ENCODE data around the gene SLIT1.

The SLIT1 gene

DNA sequence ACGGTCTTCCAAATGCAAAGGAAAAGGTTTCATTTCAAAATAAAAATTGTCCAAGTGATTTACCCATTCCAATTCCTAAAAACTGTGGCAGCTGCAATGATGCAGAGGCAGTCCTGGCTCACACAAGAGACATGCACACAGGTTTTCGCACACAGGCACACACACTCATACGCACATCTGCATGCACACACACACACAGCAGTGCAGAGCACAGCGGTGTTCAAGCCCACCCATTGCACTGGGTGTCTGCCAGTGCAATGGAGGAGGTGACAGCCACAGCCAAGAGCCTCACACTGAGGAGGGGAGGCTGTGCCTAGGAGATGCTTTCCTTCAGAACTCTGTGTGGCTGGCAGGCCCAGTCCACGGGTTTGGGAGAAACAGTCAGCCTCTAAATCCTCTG is 123.7 kb downstream of the SLIT1 start:
- no peak for ATAC-seq
- no peaks in the 10 kb centered on the region for H3K9me3 Mint-ChIP-seq
- no peaks in the 10 kb centered on the region for H3K4me1 Mint-ChIP-seq
- DNase-seq: no peak
- peaks cover 4% of the 10 kb centered on the region for H3K27me3 Mint-ChIP-seq
- H3K4me3 Mint-ChIP-seq: no peak overlapping the region
- H3K27ac Mint-ChIP-seq: no peak overlapping the region
- H3K36me3 Mint-ChIP-seq (ENCODE audit: low read depth): no peaks in the 10 kb centered on the region

DNA sequence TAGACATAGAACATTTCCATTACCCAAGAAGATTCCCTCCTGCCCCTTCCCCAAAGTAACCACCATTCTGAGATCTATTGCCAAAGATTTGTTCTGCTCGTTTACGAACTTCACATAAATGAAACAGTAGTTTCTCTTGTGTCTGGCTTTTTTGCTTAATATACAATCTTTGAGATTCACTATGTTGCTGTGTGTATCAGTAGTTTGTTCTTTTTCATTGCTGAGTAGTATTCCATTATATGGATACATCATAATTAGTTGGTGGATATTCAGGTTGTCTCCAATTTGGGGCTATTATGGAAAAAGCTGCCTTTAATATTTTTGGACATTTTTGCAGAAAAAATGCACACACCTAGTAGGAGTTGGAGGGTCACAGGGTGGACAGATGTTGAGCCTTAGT is 124.3 kb downstream of the SLIT1 start:
- Mint-ChIP-seq H3K27me3 (peaks cover 4% of the 10 kb centered on the region), H3K4me1 (no peaks in the 10 kb centered on the region), H3K36me3 (ENCODE audit: low read depth) (no peaks in the 10 kb centered on the region), H3K27ac (no peak overlapping the region), H3K4me3 (no peak overlapping the region), H3K9me3 (no peaks in the 10 kb centered on the region)
- DNase-seq (no peak), ATAC-seq (no peak)

DNA sequence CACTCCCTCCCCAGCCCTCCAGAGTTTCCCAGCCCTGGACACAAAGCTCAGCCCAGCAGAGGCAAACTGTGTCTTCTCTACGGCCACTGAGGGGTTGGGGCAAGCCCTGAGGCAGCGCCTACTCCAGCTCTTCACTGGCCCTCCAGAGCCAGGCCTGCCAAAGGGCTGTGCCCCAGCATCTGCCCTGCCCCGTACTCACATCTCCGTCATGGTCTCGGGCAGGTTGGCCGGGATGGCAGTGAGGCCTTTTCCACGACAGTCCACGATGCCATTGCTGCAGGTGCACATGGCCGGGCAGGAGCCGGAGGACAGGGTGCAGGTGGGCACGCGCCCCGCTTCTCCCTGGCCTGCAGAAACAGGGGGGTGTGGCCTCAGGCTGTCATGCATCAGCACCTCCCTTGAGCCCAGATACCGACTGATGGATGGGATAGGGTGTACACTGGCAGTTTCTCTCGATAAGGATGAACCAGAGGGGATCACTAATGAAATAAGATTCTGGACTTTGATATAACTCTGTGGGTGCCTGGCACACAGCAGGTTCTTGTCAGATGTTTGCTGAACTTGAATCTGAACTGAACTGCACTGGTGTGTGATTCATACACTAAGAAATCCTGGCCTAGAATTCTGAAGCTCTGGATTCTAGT is 125.2 kb downstream of the SLIT1 start:
- Mint-ChIP-seq H3K4me1 (no peaks in the 10 kb centered on the region), H3K27ac (no peak overlapping the region), H3K27me3 (peaks cover 4% of the 10 kb centered on the region), H3K9me3 (no peaks in the 10 kb centered on the region), H3K4me3 (no peak overlapping the region), H3K36me3 (ENCODE audit: low read depth) (no peaks in the 10 kb centered on the region)
- ATAC-seq: no peak
- DNase-seq: no peak

DNA sequence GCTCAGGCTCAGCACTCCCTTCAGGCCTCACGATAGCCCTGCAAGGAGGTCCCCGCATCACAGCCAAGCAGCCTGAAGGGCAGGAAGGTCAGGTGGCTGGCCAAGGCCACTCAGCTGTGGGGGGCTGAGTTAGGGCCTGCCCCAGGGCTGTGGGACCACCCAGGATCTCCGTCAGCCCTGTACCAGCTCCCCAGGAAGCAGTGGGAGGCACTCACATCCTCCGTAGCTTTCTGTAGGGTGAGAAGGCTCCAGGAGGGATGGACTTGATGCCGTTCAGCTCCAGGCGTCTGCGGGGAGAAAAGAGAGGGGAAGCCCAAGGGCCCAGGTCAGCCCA is 125.9 kb downstream of the SLIT1 start:
- DNase-seq (no peak), ATAC-seq (no peak)
- Mint-ChIP-seq H3K27ac (no peak overlapping the region), H3K4me3 (no peak overlapping the region), H3K36me3 (ENCODE audit: low read depth) (no peaks in the 10 kb centered on the region), H3K4me1 (no peaks in the 10 kb centered on the region), H3K27me3 (peaks cover 4% of the 10 kb centered on the region), H3K9me3 (no peaks in the 10 kb centered on the region)

DNA sequence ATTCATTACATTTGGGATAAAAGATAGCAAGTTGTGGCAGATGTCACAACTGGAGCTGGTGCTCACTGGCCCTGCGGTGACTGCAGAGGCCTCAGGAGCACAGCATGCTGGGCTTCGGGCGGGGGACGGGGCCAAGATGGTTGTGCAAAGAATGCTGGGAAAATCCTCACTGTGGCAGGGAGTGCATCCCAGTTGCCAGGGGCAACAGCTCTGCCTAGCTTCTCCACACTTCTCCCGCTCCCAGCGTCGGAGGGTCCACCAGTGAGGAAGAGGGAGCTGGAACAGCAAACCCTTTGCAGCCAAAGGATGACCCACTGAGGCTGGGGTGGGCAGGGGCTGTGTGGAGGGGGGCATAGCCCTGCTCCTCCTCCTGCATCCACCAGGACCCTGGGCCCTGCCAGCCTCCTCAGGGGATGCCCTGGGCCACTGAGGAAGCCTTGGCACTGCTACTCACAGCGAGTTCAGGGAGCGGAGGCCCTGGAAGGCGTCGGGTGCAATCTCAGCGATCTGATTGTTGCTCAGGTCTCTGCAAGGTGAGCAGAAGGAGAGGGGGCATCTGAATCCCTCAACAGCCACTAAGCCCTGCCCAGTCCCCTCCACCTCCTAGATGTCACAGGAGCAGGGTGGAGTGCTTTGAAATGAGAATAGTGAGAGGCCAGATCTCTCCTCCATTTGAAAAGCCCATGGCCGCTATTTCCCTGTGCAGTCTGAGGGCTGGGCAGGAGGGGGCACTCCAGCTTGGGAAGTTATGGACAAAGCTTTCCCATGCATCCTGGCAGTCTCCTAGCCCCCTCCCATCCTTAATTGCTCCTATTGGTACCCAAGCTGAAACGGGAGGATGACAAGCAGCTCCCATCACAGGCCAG is 126.5 kb downstream of the SLIT1 start:
- DNase-seq: no peak
- H3K36me3 Mint-ChIP-seq (ENCODE audit: low read depth): no peaks in the 10 kb centered on the region
- H3K27me3 Mint-ChIP-seq: peaks cover 3% of the 10 kb centered on the region
- ATAC-seq: no peak
- H3K4me1 Mint-ChIP-seq: no peaks in the 10 kb centered on the region
- no peaks in the 10 kb centered on the region for H3K9me3 Mint-ChIP-seq
- H3K27ac Mint-ChIP-seq: no peak overlapping the region
- no peak overlapping the region for H3K4me3 Mint-ChIP-seq

DNA sequence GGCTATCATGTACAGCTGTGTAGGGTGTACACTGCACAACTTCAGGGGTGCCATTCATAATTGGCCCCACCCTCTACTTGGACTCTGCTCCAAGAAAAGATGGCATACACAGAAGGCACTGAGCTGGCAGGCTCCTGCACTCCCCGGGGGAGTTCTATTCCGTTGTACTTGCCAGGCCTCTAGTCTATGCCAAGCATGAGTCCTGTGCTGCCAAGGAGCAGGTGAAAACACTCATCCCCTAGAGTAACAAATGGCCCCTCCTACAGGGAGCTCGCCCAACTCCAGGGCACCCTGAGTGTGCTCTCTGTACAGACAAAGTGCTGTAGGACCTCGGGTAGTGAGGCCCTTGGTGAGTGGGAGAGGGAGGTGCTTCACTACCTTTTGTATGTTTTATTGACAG is 127.2 kb downstream of the SLIT1 start:
- no peaks in the 10 kb centered on the region for H3K36me3 Mint-ChIP-seq (ENCODE audit: low read depth)
- DNase-seq (no peak), ATAC-seq (no peak)
- H3K27me3 Mint-ChIP-seq: peaks cover 3% of the 10 kb centered on the region
- no peaks in the 10 kb centered on the region for H3K4me1 Mint-ChIP-seq
- H3K4me3 Mint-ChIP-seq: no peak overlapping the region
- no peak overlapping the region for H3K27ac Mint-ChIP-seq
- no peaks in the 10 kb centered on the region for H3K9me3 Mint-ChIP-seq

DNA sequence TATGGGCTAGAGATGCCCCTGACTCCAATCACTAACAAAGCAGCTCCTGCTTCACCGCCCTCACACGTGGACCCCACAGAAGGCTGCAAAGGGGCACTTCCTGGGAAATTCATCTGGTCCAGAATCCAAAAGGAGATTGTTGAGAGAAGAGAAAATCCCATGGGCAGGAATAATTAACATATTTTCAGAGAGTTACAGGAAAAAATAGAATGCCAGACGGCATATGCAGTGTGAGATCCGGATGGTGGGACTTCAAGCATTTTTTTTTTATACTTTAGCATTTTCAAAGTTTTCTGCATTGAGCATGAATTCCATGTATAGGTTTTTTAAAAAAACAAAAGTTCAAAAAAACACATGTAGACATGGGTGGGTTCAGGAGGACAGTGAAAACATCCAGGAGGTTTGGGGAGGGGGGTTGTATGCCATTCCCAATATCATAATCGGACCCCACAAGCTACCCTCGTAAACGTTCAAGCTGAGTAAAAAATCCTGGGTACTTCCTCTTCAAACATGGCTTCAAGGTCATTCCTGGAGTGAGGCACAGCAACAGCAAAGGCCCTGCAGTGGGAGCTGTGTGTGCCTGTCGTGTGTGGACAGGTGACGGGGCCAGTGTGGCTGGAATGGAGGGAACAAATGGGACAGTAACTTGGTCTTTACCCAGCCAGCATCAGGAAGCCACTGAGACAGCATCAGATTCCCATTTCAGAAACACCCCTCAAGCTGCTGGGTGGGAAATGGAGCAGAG is 128.1 kb downstream of the SLIT1 start:
- no peaks in the 10 kb centered on the region for H3K9me3 Mint-ChIP-seq
- no peaks in the 10 kb centered on the region for H3K4me1 Mint-ChIP-seq
- no peak overlapping the region for H3K4me3 Mint-ChIP-seq
- ATAC-seq (no peak), DNase-seq (no peak)
- no peak overlapping the region for H3K27ac Mint-ChIP-seq
- H3K27me3 Mint-ChIP-seq: peaks cover under 1% of the 10 kb centered on the region
- no peaks in the 10 kb centered on the region for H3K36me3 Mint-ChIP-seq (ENCODE audit: low read depth)

DNA sequence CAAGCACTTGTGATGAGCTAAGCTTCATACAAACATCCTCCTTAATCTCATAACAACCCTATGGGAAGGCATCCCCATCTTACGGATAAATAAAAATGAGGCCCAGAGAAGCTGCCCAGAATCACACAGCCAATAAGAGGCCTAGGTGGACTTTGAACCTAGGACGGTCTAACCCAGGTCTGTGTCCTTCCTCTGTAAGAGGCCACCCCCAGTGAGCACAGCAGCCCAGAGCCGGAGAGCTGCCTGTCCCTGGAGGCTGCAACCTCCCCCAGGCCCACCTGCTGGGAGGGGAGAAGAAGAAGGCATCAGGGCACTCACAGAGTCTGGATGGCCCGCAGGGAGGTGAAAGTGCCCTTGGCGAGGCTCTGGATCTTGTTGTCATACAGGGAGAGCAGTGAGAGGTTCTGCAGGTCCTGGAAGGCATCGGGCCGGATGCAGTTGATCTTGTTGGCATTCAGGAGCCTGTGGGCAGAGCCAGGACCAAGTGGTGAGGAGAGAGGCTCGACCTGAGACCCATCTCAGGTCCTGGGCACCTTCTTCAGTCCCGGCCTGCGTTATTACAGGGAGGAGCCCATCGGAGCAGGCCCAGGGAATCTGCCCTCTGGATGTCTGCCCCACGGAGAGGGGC is 129.6 kb downstream of the SLIT1 start:
- Mint-ChIP-seq H3K36me3 (ENCODE audit: low read depth) (no peaks in the 10 kb centered on the region), H3K9me3 (peaks cover under 1% of the 10 kb centered on the region), H3K27ac (no peak overlapping the region), H3K4me1 (no peaks in the 10 kb centered on the region), H3K27me3 (peaks cover 8% of the 10 kb centered on the region), H3K4me3 (no peak overlapping the region)
- ATAC-seq: no peak
- no peak for DNase-seq

DNA sequence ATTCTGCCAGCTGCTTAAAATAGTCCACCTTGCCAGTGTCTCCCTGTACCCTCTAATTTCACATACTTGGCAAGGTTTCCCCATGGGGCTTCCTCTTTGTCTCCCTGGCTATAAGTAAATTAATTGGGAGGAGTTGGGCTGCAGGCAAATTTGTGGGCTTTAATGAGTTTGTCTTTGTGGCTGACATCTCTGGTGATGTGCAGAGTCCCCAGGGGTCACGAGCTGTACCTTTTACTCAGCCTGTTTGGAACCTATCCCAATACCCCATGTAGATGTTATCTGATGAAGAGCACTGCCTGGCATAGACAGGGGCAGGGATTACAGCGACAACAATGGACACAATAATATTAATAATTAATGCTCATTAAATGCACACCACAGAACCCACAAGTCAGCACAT is 132.5 kb downstream of the SLIT1 start:
- DNase-seq: no peak
- peaks cover 7% of the 10 kb centered on the region for H3K9me3 Mint-ChIP-seq
- no peak overlapping the region for H3K27ac Mint-ChIP-seq
- peaks cover 18% of the 10 kb centered on the region for H3K27me3 Mint-ChIP-seq
- no peak overlapping the region for H3K4me3 Mint-ChIP-seq
- no peaks in the 10 kb centered on the region for H3K36me3 Mint-ChIP-seq (ENCODE audit: low read depth)
- H3K4me1 Mint-ChIP-seq: peaks cover 6% of the 10 kb centered on the region
- no peak for ATAC-seq

DNA sequence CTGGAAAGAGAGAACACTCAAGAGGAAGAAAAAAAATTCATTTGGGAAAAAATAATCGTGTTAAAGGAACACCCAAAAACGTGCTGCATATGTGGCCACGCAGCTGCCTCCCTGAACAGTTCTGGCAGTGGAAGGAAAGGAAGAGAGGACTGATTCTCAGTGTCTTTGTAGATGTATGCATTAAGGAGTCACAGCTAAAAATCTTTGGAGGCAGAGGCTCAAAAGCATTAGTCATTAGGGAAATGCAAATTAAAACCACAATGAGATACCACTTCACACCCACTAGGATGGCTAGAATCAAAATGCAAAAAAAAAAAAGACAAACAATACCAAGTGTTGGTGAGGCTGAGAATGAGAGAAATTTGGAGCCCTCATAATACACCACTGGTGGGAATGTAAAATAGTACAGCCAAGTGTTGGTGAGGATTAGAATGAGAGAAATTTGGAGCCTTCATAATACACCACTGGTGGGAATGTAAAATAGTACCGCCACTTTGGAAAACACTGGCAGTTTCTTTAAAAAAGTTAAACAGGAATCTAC is 134.7 kb downstream of the SLIT1 start:
- H3K9me3 Mint-ChIP-seq: peaks cover 7% of the 10 kb centered on the region
- ATAC-seq (no peak), DNase-seq (no peak)
- no peak overlapping the region for H3K4me3 Mint-ChIP-seq
- peaks cover 18% of the 10 kb centered on the region for H3K27me3 Mint-ChIP-seq
- H3K36me3 Mint-ChIP-seq (ENCODE audit: low read depth): no peaks in the 10 kb centered on the region
- peaks cover 6% of the 10 kb centered on the region for H3K4me1 Mint-ChIP-seq
- no peak overlapping the region for H3K27ac Mint-ChIP-seq

DNA sequence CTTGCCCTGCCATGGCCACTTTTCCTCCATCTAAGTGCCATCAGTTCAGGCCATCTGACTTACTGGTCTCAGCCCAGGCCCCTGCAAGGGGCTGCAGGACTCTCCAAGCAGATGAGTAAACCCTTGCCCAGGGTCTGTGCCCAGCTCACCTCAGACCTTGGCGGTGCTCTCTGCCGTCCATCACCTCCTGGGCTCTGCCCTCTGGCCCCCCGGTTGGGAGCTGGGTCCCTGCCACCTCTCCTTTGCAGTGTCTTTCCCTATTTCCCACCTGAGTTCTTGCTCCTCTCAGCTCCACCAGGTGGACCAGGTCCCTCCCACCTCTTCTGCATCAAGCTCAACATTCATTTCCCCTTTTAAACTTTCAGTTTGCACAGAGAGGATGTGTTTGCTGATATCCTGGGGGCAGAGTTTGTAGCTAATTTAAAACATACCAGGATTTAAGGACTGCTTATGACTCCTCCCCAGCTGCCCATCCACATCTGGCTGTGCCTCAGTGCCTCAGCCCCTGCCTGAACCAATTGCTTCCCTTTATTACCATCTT is 135.5 kb downstream of the SLIT1 start:
- Mint-ChIP-seq H3K36me3 (ENCODE audit: low read depth) (no peaks in the 10 kb centered on the region), H3K4me3 (no peak overlapping the region), H3K27ac (no peak overlapping the region), H3K4me1 (peaks cover 6% of the 10 kb centered on the region), H3K27me3 (peaks cover 18% of the 10 kb centered on the region), H3K9me3 (peaks cover 7% of the 10 kb centered on the region)
- ATAC-seq: no peak
- DNase-seq: no peak

DNA sequence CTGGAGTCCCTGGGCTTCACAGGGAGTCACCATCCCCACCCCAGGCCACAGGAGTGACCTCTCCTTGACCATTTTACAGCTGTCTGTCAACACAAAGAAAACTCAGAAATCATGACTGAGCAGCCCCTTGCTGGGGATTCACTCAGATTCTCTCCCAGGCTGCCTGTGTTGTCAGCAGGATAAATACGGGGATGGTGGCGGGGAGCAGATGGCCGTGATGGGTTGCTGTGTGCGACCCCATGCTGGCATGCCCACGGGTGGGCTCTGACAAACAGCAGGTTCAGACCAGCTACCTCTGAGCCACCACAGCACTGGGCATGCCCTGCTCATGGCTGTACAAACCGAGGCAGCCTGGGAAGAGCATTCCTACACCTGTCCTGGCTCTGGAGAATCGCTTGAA is 136.1 kb downstream of the SLIT1 start:
- no peak overlapping the region for H3K4me3 Mint-ChIP-seq
- peaks cover 7% of the 10 kb centered on the region for H3K9me3 Mint-ChIP-seq
- peaks cover 18% of the 10 kb centered on the region for H3K27me3 Mint-ChIP-seq
- H3K27ac Mint-ChIP-seq: no peak overlapping the region
- ATAC-seq (no peak), DNase-seq (no peak)
- H3K36me3 Mint-ChIP-seq (ENCODE audit: low read depth): no peaks in the 10 kb centered on the region
- H3K4me1 Mint-ChIP-seq: peaks cover 6% of the 10 kb centered on the region

DNA sequence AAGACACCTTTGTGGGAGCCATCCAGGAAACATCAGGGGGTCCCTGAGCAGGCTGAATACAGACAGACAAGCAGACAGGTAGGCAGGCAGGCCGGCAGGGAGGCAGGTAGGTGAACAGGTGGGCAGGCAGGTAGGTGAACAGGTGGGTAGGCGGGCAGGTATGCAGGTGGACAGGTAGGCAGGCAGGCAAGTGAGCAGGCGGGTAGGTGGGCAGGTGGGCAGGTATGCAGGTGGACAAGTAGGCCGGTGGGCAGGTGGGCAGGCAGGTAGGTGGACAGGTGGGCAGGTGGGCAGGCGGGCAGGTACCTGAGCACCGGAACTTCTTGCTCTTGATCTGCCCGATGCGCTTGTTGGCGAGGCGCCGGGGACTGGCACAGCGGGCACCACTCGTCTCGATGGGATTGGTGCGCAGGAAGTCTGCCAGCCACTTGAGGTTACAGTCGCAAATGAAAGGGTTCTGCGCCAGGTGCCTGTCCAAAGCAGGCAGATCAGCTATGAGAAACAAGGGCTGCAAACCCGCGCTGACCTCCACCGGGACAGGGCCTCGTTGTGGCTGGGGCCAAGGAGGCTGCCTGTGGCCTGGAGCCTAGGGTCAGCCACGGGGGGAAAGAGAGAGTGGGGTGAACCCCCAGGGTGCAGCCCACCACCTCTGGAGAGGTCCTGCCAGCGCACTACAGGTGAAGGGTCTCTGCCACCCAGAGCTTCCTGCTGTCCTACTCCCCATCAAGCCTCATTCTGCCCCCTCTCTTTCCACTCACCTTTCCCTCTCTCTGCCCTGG is 136.9 kb downstream of the SLIT1 start:
- ATAC-seq (no peak), DNase-seq (no peak)
- H3K27ac Mint-ChIP-seq: no peak overlapping the region
- H3K27me3 Mint-ChIP-seq: peaks cover 18% of the 10 kb centered on the region
- no peak overlapping the region for H3K4me3 Mint-ChIP-seq
- no peaks in the 10 kb centered on the region for H3K36me3 Mint-ChIP-seq (ENCODE audit: low read depth)
- peaks cover 6% of the 10 kb centered on the region for H3K4me1 Mint-ChIP-seq
- peaks cover 7% of the 10 kb centered on the region for H3K9me3 Mint-ChIP-seq

DNA sequence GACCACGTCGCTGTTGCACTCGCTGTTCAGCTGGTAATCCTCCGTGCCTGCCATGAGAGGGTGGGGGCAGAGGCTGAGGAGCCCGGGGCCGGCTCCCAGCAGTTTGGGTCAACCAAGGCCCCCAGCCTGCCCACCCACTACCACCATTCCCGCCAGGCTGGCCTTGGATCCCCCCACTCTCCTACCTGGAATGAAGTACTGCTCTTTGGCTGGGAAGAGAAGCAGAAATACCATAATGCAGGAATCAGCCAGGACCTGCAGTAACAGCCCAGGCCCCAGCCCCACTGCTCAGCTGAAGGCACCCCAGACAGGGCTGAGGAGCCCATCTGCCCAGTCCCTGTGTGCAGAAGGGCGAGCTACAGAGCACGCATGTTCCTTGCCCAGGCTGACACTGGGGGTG is 138.0 kb downstream of the SLIT1 start:
- H3K27me3 Mint-ChIP-seq: peaks cover 18% of the 10 kb centered on the region
- H3K27ac Mint-ChIP-seq: no peak overlapping the region

More for the DNA sequence above, 138.0 kb downstream of the SLIT1 start:
- Mint-ChIP-seq H3K9me3 (peaks cover 7% of the 10 kb centered on the region), H3K4me1 (peaks cover 6% of the 10 kb centered on the region), H3K4me3 (no peak overlapping the region), H3K36me3 (ENCODE audit: low read depth) (no peaks in the 10 kb centered on the region)
- ATAC-seq (no peak), DNase-seq (no peak)
